Stimulated activated CD4-positive, alpha-beta T cell treated with anti-CD3 and anti-CD28 coated beads, Interleukin-1b, Interleukin-23, amount 100 ng/mL, for 24 hours (primary cell): ENCODE results near the gene GPR18.

Experiments
- DNase-seq, 4 experiments: peaks; one replicate each; pipeline ENCODE4 v3.0.0-alpha.2; 2020; ENCODE audit warnings: low read depth in 4 of 4, low spot score in 1 of 4

The GPR18 gene

DNA sequence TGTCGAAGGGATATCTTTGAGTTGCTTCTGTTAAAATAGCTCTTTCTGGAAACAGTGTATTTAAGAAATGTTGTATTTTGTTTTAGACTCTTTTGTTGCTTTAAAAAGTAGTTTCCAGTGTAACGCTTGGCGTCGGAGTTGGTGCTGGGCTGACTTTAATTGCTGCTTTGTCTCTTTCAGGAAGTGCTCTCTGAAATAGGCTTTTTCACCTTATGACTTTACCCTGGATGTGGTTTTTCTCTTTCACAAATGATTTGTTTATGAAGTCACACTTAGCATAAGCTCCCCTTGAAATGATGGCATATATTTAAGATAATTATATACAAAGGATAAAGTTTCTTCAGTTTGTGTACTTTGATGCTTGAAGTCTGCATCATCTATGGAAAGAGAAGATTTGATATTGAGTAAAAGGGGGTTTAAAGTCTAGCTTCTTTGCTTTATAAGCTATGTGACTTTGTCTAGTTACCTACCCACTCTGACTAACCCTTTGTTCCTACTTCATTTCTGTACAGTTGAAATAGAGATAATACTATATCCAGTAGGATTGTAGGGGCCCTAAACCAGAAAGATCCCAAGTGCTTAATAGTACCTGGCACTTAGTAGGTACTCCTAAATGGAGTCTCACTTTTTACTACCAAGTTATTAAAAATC lies at the start of gene GPR18:
GPR18 (minus strand) TSS at position 170 of the 651 bp plus-strand sequence. CDS start 2,507 bp downstream, outside the sequence.
- DNase-seq: peak in 1 of 4 experiments; percentile 14

DNA sequence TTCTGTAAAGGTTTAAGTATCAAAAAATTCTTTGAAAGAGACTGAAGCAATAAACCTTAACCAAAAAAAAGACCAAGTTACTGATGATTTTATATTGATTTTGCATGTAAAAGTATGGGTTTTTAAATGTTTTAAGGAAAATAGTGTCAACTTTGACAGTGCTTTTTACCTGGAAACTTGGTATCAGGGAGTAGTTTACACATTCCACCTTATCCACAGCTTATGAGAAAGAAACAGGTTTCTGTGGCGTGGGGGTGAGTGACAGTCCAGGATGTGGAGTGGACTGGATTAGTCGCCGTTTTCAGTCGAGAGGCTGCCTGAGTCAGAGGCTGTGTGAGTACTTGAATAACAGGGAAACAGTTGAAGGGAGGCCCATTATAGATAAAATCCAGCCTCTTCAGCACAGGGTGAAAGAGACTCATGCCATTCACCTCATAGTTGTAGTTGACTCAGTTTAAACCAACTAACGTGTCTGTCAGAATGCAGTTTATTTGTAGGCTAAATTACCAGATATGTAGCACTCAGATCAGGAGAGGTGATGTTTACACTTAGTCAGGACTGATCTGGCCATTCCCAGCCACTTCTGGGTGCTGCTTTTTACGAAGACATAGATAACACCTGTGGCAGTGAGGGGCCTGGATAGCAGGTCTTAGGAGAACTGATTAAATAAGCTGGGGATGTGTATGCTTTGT lies 49.6 kb upstream of the GPR18 start:
- DNase-seq: peak; percentile 43 to 72 (median 64)

- DNase-seq: no peak
Observed at GRCh38 chr13:99307247-99307646, 49.1 kb upstream of the GPR18 start, which contains the start of gene GPR183. Gene GPR183 (minus strand): TSS chr13:99307399. CDS start chr13:99296145, 11,254 bp downstream.

DNA sequence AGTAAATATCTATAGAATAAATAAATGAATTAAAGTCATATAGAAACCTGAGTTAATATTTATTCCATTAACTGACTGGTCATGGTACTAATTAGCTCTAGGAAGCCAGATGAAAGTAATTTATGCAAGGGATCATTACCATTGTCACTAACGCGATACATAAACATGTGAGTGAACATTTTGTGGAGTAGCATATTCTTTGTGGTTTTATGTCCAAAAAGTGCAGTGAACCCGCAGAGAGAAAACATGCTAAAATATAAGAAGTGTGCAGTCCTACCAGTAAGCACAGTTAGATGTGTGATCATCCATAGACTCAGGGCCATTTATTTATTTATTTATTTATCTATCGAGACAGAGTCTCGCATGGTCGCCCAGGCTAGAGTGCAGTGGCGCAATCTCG lies 47.4 kb upstream of the GPR18 start:
- no peak for DNase-seq

GRCh38 chr13:99305158-99305557 lies 47.0 kb upstream of the GPR18 start:
- DNase-seq: no peak

- no peak for DNase-seq
Observed at GRCh38 chr13:99304541-99304940, 46.4 kb upstream of the GPR18 start.

- DNase-seq: peak in 1 of 4 experiments; percentile 57
Observed at GRCh38 chr13:99303863-99304521, 45.8 kb upstream of the GPR18 start.

DNA sequence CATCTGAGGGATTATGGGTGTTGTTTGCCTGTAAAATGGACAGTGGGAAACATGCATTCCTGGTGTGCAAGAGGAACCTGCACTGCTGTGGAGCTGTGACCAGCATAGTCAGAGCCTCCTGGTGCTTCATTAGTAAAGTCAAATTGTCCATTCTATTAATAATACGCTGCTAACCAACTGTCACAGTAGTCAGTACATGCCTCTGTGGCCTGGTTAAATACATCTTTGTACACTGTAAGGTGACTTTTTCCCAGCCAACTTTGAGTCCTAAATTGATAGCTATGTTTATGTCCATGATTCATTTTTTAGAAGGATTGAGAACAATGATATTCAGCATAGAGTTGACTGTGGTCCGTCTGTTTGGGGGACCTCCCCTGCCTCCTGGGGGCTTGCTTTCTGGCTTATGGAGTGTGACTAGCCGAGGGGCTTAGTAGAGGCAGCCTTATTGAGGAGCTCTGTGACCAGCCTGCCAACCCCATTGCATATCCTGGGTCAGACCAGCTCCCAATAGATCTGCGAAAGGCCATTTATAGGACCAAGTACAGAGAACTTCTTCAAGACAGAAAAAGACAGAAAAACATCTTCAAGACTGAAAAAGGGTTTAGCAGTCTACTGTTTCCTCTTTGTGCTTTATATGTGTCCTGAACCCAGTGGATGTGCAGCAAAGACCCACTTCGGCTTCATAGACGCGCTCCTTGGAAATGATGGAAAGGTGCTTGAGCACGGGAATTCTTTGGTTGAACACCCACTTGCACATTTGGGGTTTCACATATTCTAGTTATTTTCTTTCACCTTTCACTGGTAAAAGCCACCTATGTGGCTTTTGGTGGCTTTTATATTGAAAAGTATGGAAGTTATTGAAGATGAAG lies 44.7 kb upstream of the GPR18 start:
- DNase-seq: no peak

GRCh38 chr13:99301913-99302636 lies 43.9 kb upstream of the GPR18 start:
- DNase-seq: no peak

GRCh38 chr13:99301056-99301838 lies 43.1 kb upstream of the GPR18 start:
- DNase-seq: no peak

GRCh38 chr13:99299920-99300341 lies 41.8 kb upstream of the GPR18 start:
- no peak for DNase-seq

- DNase-seq: no peak
Observed at GRCh38 chr13:99299256-99299919, 41.2 kb upstream of the GPR18 start.

- DNase-seq: no peak
Observed at GRCh38 chr13:99298056-99298455, 39.9 kb upstream of the GPR18 start.

DNA sequence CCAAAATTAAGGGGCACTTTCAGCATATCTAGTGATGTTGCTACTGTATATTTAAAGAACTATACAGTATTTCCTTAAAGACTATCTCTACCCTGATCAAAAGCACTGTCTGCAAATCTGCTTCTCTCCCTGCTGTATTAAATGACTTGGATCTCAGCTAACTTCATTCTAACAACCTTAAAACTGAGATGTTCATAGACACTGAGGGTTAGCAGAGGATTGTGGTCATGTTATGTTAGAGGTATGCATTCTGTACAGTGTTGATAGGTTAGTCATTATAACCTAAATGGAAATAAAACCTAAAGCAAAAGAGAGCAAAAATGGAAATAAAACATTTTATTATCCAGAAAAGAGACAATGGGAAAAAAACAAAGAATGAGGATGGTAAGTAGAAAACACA lies 39.2 kb upstream of the GPR18 start:
- no peak for DNase-seq

DNA sequence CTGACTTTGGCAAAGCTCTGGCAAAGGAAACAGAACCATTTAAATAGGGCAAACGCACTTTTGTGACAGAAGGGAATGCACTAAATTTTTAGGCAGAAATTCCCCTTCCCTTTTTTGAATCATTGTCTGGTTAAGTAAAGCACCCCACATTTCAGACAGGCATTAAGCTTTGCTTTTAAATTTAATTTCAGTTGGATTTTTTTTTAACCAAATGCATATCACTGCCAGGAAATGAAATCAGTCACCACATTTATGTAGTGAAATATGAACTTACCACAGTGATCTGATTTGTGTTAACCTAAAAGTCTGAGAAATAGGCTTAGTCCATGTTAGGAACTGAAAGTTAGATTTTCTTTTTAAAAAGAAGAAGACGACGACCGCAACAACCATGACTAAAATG lies 38.2 kb upstream of the GPR18 start:
- no peak for DNase-seq

GRCh38 chr13:99295488-99296252 lies 37.5 kb upstream of the GPR18 start:
- DNase-seq: no peak

- DNase-seq: no peak
Observed at GRCh38 chr13:99294958-99295357, 36.8 kb upstream of the GPR18 start.

DNA sequence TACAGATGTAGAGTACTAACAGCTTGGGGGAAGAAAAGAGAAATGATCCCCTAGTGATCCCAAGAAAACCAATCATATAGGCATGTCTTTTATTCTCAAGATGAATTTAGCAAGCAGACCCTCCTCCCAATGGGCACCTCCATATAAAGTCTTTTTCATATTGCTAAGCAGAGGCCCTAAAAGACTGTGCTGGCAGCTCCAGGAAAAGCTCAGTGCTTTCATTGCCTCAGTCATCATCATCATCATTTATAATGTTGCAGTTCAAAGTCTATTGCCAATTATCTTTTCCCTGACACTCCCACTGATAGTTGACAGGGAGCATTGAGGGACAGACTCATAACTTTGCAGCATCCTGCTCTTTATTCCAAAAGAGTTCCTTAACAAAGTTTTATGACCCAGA lies 36.0 kb upstream of the GPR18 start:
- no peak for DNase-seq
